HepG2 (cell line): Measurements from ENCODE around the gene FUZ. TPM values are rescaled to one million over a fixed set of nuclear protein-coding genes. Genes with fewer than 3 reads are reported as not detected.

Source experiments
- AGO2 ChIP-seq: fragments of 200-400 bp; formaldehyde crosslinking; optimal IDR thresholded peaks from 2 replicates; pipeline ENCODE3; 2017; ENCODE audit warnings: mild to moderate bottlenecking, low read depth, low read length, moderate library complexity
- BRF2 ChIP-seq: sonication (generic); formaldehyde crosslinking; IDR thresholded peaks from 2 replicates; pipeline ENCODE4 v1.8.1; 2022; ENCODE audit warnings: mild to moderate bottlenecking, missing genetic modification reagents
- FOXK2 ChIP-seq: fragments of 450-650 bp; IDR thresholded peaks from 2 replicates; pipeline ENCODE4 v1.6.1; 2016
- MNT ChIP-seq: fragments of 450-650 bp; IDR thresholded peaks from 2 replicates; pipeline ENCODE4 v1.6.1; 2016
- NBN ChIP-seq: fragments of 450-650 bp; conservative IDR thresholded peaks from 2 replicates; pipeline ENCODE4 v1.6.1; 2017
- SP140L ChIP-seq: sonication (generic); formaldehyde crosslinking; IDR thresholded peaks from 2 replicates; pipeline ENCODE4 v1.4.0; 2020; ENCODE audit warnings: missing genetic modification reagents, borderline replicate concordance
- TEAD3 ChIP-seq: optimal IDR thresholded peaks from 2 replicates; pipeline ENCODE3; 2016; ENCODE audit warnings: borderline replicate concordance
- ZC3H13 ChIP-seq: sonication (generic); formaldehyde crosslinking; IDR thresholded peaks from 2 replicates; pipeline ENCODE4 v1.8.1; 2023; ENCODE audit warnings: mild to moderate bottlenecking, missing genetic modification reagents, moderate library complexity
- ZNF362 ChIP-seq: sonication (generic); formaldehyde crosslinking; IDR thresholded peaks from 2 replicates; pipeline ENCODE4 v1.4.0; 2020; ENCODE audit warnings: missing genetic modification reagents, mild to moderate bottlenecking, borderline replicate concordance
- ZNF570 ChIP-seq: sonication (generic); formaldehyde crosslinking; IDR thresholded peaks from 2 replicates; pipeline ENCODE4 v1.4.0; 2020; ENCODE audit warnings: mild to moderate bottlenecking, missing genetic modification reagents, borderline replicate concordance
- ZNF646 ChIP-seq: sonication (generic); formaldehyde crosslinking; IDR thresholded peaks from 2 replicates; pipeline ENCODE4 v1.9.0; 2021; ENCODE audit warnings: mild to moderate bottlenecking, missing genetic modification reagents
- ZNF740 ChIP-seq: sonication (generic); formaldehyde crosslinking; IDR thresholded peaks from 2 replicates; pipeline ENCODE4 v1.4.0; 2020; ENCODE audit warnings: missing genetic modification reagents
- polyA plus RNA-seq, 8 experiments: library from polyadenylated mRNA; depleted of rRNA in 3 of 8; stranded (reverse) in 7 of 8; unstranded in 1 of 8; fragments of >200 nt; fragmentation: Illumina TruSeq in 4 of 8; extraction: Trizol in 4 of 8; gene quantifications; 2 replicates each; pipeline versions ENCODE4 v1.2.1 to v1.2.3, GENCODE V29; 2011 to 2016; ENCODE audit warnings: low read depth in 4 of 8, missing spikeins in 1 of 8, mixed read lengths in 1 of 8; ENCODE audit not compliant: insufficient read depth in 1 of 8
- total RNA-seq, 5 experiments: library from RNA; depleted of rRNA; stranded (reverse); fragments of >200 nt; fragmentation: Illumina TruSeq; extraction: Trizol; gene quantifications; 2 replicates each; pipeline ENCODE4 v1.2.3, GENCODE V29; 2016; ENCODE audit warnings: low read depth in 1 of 5

The FUZ gene
- total and polyA plus RNA-seq, 2 of the 13 experiments (the other 11 are each of a cell fraction or from before 2014, with no cell fraction given) = 0.08 TPM; not detected in 1

- no peak for TF ChIP-seq ZNF646 (CRISPR knock-in tag)
- TF ChIP-seq ZC3H13 (CRISPR knock-in tag) = peak; percentile 58; the same call in 1 of the 2 replicates
- TF ChIP-seq FOXK2 = no peak
- TF ChIP-seq AGO2 = peak; percentile 72
- no peak for TF ChIP-seq ZNF570
- 0 out of 2 replicates have a peak, but pooled peaks have one; percentile 14 for TF ChIP-seq ZNF740 (CRISPR knock-in tag)
- TF ChIP-seq BRF2 = no peak
- TF ChIP-seq ZNF362 (CRISPR knock-in tag) = no peak
- TF ChIP-seq MNT = no peak
- TF ChIP-seq TEAD3 (CRISPR knock-in tag) = no peak
- no peak for TF ChIP-seq SP140L
- no peak for TF ChIP-seq NBN
Measured at GRCh38 chr19:49857061-49857837, 44.2 kb upstream of the FUZ start (continued).
